IMR-90 (cell line): ENCODE results near the gene IL18R1. TPM values are rescaled to one million over a fixed set of nuclear protein-coding genes. Genes with fewer than 3 reads are reported as not detected.

ENCODE experiments used
- ATAC-seq: fragments of 200-7000 bp; cut with Tn5 transposase; 2 replicates; pipeline ENCODE4 v1.9.1; 2020; ENCODE audit warnings: low read depth, mild to moderate bottlenecking, moderate library complexity
- BruUV-seq: library from RNA; stranded (reverse); fragments of 400-500 nt; replicated peaks from 2 replicates; lab custom pipeline; 2021; lab: Mats Ljungman, UMichigan
- CTCF ChIA-PET: fragments of 300-600 bp; formaldehyde crosslinking; extraction: SDS; loops from one replicate; lab custom pipeline; 2021; ENCODE audit warnings: antibody characterized with exemption; lab: Yijun Ruan, JAX
- POLR2A ChIA-PET: fragments of 300-600 bp; sonication (Branson Sonifier 250); formaldehyde crosslinking; loops from one replicate; lab custom pipeline; 2022; ENCODE audit warnings: antibody characterized with exemption; ENCODE audit not compliant: unreplicated experiment; lab: Charles Lee
- DNase-seq: peaks from one replicate; pipeline ENCODE4 v3.0.0; 2013
- H2AFZ ChIP-seq: replicated peaks from 2 replicates; pipeline ENCODE3; 2013; ENCODE audit warnings: low read length, mild to moderate bottlenecking; ENCODE audit not compliant: poor library complexity
- H2AK5ac ChIP-seq: 2 replicates; pipeline ENCODE4 v1.6.1; 2013; ENCODE audit warnings: low read depth, low read length, inconsistent platforms
- H2AK9ac ChIP-seq: replicated peaks from 2 replicates; pipeline ENCODE3; 2013; ENCODE audit warnings: mild to moderate bottlenecking, low read depth, low read length, moderate library complexity; ENCODE audit not compliant: poor library complexity
- H2BK120ac ChIP-seq: 2 replicates; pipeline ENCODE4 v1.6.1; 2013; ENCODE audit warnings: low read depth, low read length, inconsistent platforms
- H2BK15ac ChIP-seq: 3 replicates; pipeline ENCODE4 v1.6.1; 2013; ENCODE audit warnings: low read depth, low read length, inconsistent platforms
- H2BK20ac ChIP-seq: 2 replicates; pipeline ENCODE4 v1.6.1; 2013; ENCODE audit warnings: low read depth, mild to moderate bottlenecking, inconsistent platforms, low read length, moderate library complexity
- H2BK5ac ChIP-seq: 2 replicates; pipeline ENCODE4 v1.6.1; 2013; ENCODE audit warnings: mild to moderate bottlenecking, low read depth, low read length, inconsistent platforms; ENCODE audit not compliant: poor library complexity, severe bottlenecking
- H3K14ac ChIP-seq: replicated peaks from 2 replicates; pipeline ENCODE4 v1.6.1; 2013; ENCODE audit warnings: low read depth, low read length, inconsistent platforms
- H3K18ac ChIP-seq: 2 replicates; pipeline ENCODE4 v1.6.1; 2013; ENCODE audit warnings: low read depth, low read length, control low read depth
- H3K23ac ChIP-seq: 2 replicates; pipeline ENCODE4 v1.6.1; 2013; ENCODE audit warnings: low read depth, low read length, inconsistent platforms
- H3K27ac ChIP-seq: 2 replicates; pipeline ENCODE4 v1.5.1; 2013; ENCODE audit warnings: mild to moderate bottlenecking, control low read depth, low read length; ENCODE audit not compliant: insufficient read depth
- H3K27me3 ChIP-seq: 2 replicates; pipeline ENCODE4 v1.6.1; 2013; ENCODE audit warnings: low read length; ENCODE audit not compliant: control insufficient read depth, insufficient read depth
- H3K36me3 ChIP-seq: 2 replicates; pipeline ENCODE4 v1.6.1; 2013; ENCODE audit warnings: low read length, mixed read lengths; ENCODE audit not compliant: control insufficient read depth, insufficient read depth
- H3K4ac ChIP-seq: 2 replicates; pipeline ENCODE4 v1.6.1; 2013; ENCODE audit warnings: low read depth, low read length, inconsistent platforms
- H3K4me1 ChIP-seq: 2 replicates; pipeline ENCODE4 v1.6.1; 2013; ENCODE audit warnings: low read length, mixed read lengths; ENCODE audit not compliant: control insufficient read depth, insufficient read depth
- H3K4me2 ChIP-seq: 2 replicates; pipeline ENCODE4 v1.6.1; 2013; ENCODE audit warnings: low read depth, mild to moderate bottlenecking, control low read depth, low read length, moderate library complexity
- H3K4me3 ChIP-seq: 2 replicates; pipeline ENCODE4 v1.5.1; 2013; ENCODE audit warnings: low read depth, mild to moderate bottlenecking, control low read depth, low read length, moderate library complexity; ENCODE audit not compliant: insufficient read depth
- H3K56ac ChIP-seq: 2 replicates; pipeline ENCODE4 v1.6.1; 2013; ENCODE audit warnings: low read length, inconsistent platforms; ENCODE audit not compliant: insufficient read depth; ENCODE audit errors: extremely low read depth
- H3K79me1 ChIP-seq, 2 experiments: 2 replicates each; pipeline ENCODE4 v1.6.1; 2013; ENCODE audit warnings: low read length in 2 of 2, inconsistent platforms in 1 of 2, low read depth in 1 of 2
- H3K9ac ChIP-seq: 2 replicates; pipeline ENCODE4 v1.6.1; 2013; ENCODE audit warnings: low read depth, low read length, control low read depth
- H3K9me1 ChIP-seq: 2 replicates; pipeline ENCODE4 v1.6.1; 2013; ENCODE audit warnings: low read length, inconsistent platforms; ENCODE audit not compliant: insufficient read depth
- H3K9me3 ChIP-seq: 2 replicates; pipeline ENCODE4 v1.6.1; 2013; ENCODE audit warnings: low read length; ENCODE audit not compliant: control insufficient read depth, insufficient read depth
- H4K20me1 ChIP-seq: 2 replicates; pipeline ENCODE4 v1.6.1; 2013; ENCODE audit warnings: low read length, inconsistent platforms; ENCODE audit not compliant: insufficient read depth
- H4K5ac ChIP-seq: 2 replicates; pipeline ENCODE4 v1.6.1; 2013; ENCODE audit warnings: mild to moderate bottlenecking, low read depth, low read length, control low read depth
- H4K8ac ChIP-seq, 2 experiments: 2 replicates each; pipeline ENCODE4 v1.6.1; 2013; ENCODE audit warnings: low read depth in 2 of 2, low read length in 2 of 2, control low read depth in 1 of 2, inconsistent platforms in 1 of 2
- H4K91ac ChIP-seq: 2 replicates; pipeline ENCODE4 v1.6.1; 2013; ENCODE audit warnings: low read depth, low read length, inconsistent platforms; ENCODE audit not compliant: insufficient read depth
- CHD1 ChIP-seq: IDR thresholded peaks from 2 replicates; pipeline ENCODE4 v1.6.1; 2012; ENCODE audit warnings: low read depth, low read length, improper control_type of control experiment
- POLR2A ChIP-seq: IDR thresholded peaks from 2 replicates; pipeline ENCODE4 v1.6.1; 2012; ENCODE audit warnings: mild to moderate bottlenecking, low read depth, low read length
- WGBS, 2 experiments: methylation state at CpG; one replicate each; pipeline versions ENCODE4 v1.1.5 to v1.1.7; 2013; ENCODE audit warnings: missing lambda C conversion rate in 2 of 2; ENCODE audit not compliant: insufficient read length in 1 of 2; ENCODE audit errors: extremely low coverage in 2 of 2; 5-methylcytosine and 5-hydroxymethylcytosine counted together
- dilution Hi-C: fragments of 300-500 bp; cut with HindIII; formaldehyde crosslinking; loops from one replicate; pipeline ENCODE4 v1.14.3; 2018; ENCODE audit warnings: low sequenced_read_pairs; ENCODE audit not compliant: unreplicated experiment
- in situ Hi-C: fragments of 300-500 bp; cut with MboI; formaldehyde crosslinking; loops from 3 replicates; pipeline ENCODE4 v1.14.3; 2019; ENCODE audit warnings: low sequenced_read_pairs, inconsistent platforms, mixed read lengths
- intact Hi-C: fragments of 100-400 bp; cut with micrococcal nuclease; formaldehyde crosslinking; loops from 2 replicates; pipeline ENCODE4 v1.10.0; 2022
- microRNA-seq, 2 experiments: library from miRNA; stranded (forward) in 1 of 2; unstranded in 1 of 2; fragments of 10-50 nt in 1 of 2; fragments of <30 nt in 1 of 2; gene quantifications in 1 of 2; microRNA quantifications in 1 of 2; one replicate each; pipeline versions ENCODE3 to v1.1.0; 2013 to 2020; ENCODE audit not compliant: insufficient read depth in 1 of 2, insufficient read length in 1 of 2, unreplicated experiment in 1 of 2
- polyA plus RNA-seq, 3 experiments: library from polyadenylated mRNA; depleted of rRNA; stranded (reverse); fragments of >200 nt; gene quantifications; 2 replicates each; pipeline ENCODE4 v1.2.3, GENCODE V29; 2012; ENCODE audit warnings: low replicate concordance in 1 of 3
- small RNA-seq, 5 experiments: library from RNA; depleted of rRNA; stranded (forward); fragments of <200 nt; gene quantifications; one replicate each; pipeline ENCODE3, GENCODE V24; 2012
- total RNA-seq: library from RNA; depleted of rRNA; stranded (reverse); fragments of >200 nt; gene quantifications from 2 replicates; pipeline ENCODE4 v1.2.3, GENCODE V29; 2012; rRNA removed

Gene IL18R1
- total and polyA plus RNA-seq, 2 of the 4 experiments (the other 2 are of a cell fraction) = 0.18 to 0.24 TPM

GRCh38 chr2:102446936-102447335, 91.3 kb downstream of the IL18R1 start:
- no peak overlapping the region for H3K23ac ChIP-seq
- no peak overlapping the region for H2BK5ac ChIP-seq
- ATAC-seq (no peak), DNase-seq (no peak)
- H4K5ac ChIP-seq = no peak overlapping the region
- H3K14ac ChIP-seq = no peak overlapping the region
- peaks cover 11% of the 10 kb centered on the region for H3K27me3 ChIP-seq
- no peak overlapping the region for H2BK20ac ChIP-seq
- CTCF ChIA-PET = no interaction called here
- in situ Hi-C loops (loop anchor here (10.0 kb wide), 2 partner anchors 272 to 562 kb away; no protein-coding TSS in a partner anchor), dilution Hi-C loops (no loop called here), intact Hi-C loops (loop anchor here (5.0 kb wide), 1 partner anchor 260 kb away; the partner anchor contains the start of gene IL1RL2)
- POLR2A ChIA-PET = no interaction called here
- no peaks in the 10 kb centered on the region for H4K20me1 ChIP-seq
- no peaks in the 10 kb centered on the region for H3K79me1 ChIP-seq
- H2AK9ac ChIP-seq = no peak overlapping the region
- no peak overlapping the region for H4K91ac ChIP-seq
- WGBS, 2 experiments = 80% methylated on average over 1 of the region's 9 CpGs; no CpG with 5 or more reads in 1 of the 2 experiments
- H2BK120ac ChIP-seq = no peak overlapping the region
- H4K8ac ChIP-seq = no peak overlapping the region
- H3K18ac ChIP-seq = no peak overlapping the region
- no peak overlapping the region for H2AFZ ChIP-seq
- H3K4me2 ChIP-seq = no peak overlapping the region
- no peak overlapping the region for H3K27ac ChIP-seq
- no peaks in the 10 kb centered on the region for H3K4me1 ChIP-seq
- H3K4me3 ChIP-seq = no peak overlapping the region
- no peak overlapping the region for H3K9ac ChIP-seq
- H2AK5ac ChIP-seq = no peak overlapping the region
- no TSS peak for BruUV-seq
- H3K36me3 ChIP-seq = no peaks in the 10 kb centered on the region
- no peaks in the 10 kb centered on the region for H3K9me1 ChIP-seq
- H3K56ac ChIP-seq = no peak overlapping the region
- no peak overlapping the region for H3K4ac ChIP-seq
- H2BK15ac ChIP-seq = no peak overlapping the region
- TF ChIP-seq POLR2A (no peak), CHD1 (no peak)
- H3K9me3 ChIP-seq = no peaks in the 10 kb centered on the region

Small RNAs within 50 kb of the gene (microRNA-seq; reads per million reads assigned to microRNA genes)
- gene MIR4772 = 0 reads per million in 2 experiments

Small RNAs within 50 kb of the gene (small RNA-seq; reads per million reads assigned to genes)
- gene MIR4772 = 0 reads per million in 5 experiments

Other genes starting within 250 kb of the IL18R1 start
- 6.5 and 8.1 TPM in 2 replicates for gene IL1R1, start 213.1 kb upstream of the IL18R1 start, total RNA-seq
- 11.3 and 13.8 TPM in 2 replicates for gene IL1R1, start 213.1 kb upstream of the IL18R1 start, polyA plus RNA-seq (2012; rRNA removed)
- gene IL1RL2, start 168.8 kb upstream of the IL18R1 start, total RNA-seq = 0.28 and 0.36 TPM in 2 replicates
- 0.09 and 0.26 TPM in 2 replicates for gene IL1RL2, start 168.8 kb upstream of the IL18R1 start, polyA plus RNA-seq (2012; rRNA removed)
- gene IL1RL1, start 44.2 kb upstream of the IL18R1 start, total RNA-seq = under 0.01 TPM in 2 replicates
- 0.14 TPM in 1 of 2 replicates, not detected in the other for gene IL1RL1, start 44.2 kb upstream of the IL18R1 start, polyA plus RNA-seq (2012; rRNA removed)
- gene IL18RAP, start 67.4 kb downstream of the IL18R1 start, total RNA-seq = not detected in 2 replicates
- not detected in 2 replicates for gene IL18RAP, start 67.4 kb downstream of the IL18R1 start, polyA plus RNA-seq (2012; rRNA removed)
- gene SLC9A4, start 117.4 kb downstream of the IL18R1 start, total RNA-seq = not detected in 2 replicates
- not detected in 2 replicates for gene SLC9A4, start 117.4 kb downstream of the IL18R1 start, polyA plus RNA-seq (2012; rRNA removed)